Anterior cingulate cortex (tissue), 58 donors: ENCODE results near the gene HMX1.

Experiments
- DNase-seq, 58 donors: peaks; one replicate each; lab custom pipeline; 2025; lab: John Stamatoyannopoulos, UW

Gene HMX1

GRCh38 chr4:8830611-8831200 is 40.9 kb downstream of the HMX1 start:
- no peak for DNase-seq

- DNase-seq = no peak
Measured at GRCh38 chr4:8830056-8830455, 41.6 kb downstream of the HMX1 start.

DNA sequence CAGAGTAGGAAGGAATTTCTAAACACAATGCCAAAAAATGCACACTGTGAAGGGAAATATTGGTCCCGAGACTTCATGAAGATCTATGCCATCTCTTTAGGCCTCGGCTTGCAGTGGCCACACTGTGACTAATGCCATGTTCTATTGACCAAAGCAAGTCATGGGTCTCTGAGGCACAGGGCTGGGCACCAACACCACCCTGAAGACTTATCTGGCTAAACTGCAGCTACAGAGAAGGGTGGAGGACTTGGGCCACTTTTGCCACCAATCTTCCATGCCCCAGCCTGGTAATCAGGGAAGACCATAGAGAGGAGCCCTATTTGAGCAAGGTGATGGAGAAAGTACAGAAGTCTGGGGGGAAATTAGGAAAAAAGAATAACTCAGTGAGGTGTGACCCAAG is 42.1 kb downstream of the HMX1 start:
- DNase-seq = no peak

GRCh38 chr4:8828869-8829268 is 42.8 kb downstream of the HMX1 start:
- DNase-seq = no peak

DNA sequence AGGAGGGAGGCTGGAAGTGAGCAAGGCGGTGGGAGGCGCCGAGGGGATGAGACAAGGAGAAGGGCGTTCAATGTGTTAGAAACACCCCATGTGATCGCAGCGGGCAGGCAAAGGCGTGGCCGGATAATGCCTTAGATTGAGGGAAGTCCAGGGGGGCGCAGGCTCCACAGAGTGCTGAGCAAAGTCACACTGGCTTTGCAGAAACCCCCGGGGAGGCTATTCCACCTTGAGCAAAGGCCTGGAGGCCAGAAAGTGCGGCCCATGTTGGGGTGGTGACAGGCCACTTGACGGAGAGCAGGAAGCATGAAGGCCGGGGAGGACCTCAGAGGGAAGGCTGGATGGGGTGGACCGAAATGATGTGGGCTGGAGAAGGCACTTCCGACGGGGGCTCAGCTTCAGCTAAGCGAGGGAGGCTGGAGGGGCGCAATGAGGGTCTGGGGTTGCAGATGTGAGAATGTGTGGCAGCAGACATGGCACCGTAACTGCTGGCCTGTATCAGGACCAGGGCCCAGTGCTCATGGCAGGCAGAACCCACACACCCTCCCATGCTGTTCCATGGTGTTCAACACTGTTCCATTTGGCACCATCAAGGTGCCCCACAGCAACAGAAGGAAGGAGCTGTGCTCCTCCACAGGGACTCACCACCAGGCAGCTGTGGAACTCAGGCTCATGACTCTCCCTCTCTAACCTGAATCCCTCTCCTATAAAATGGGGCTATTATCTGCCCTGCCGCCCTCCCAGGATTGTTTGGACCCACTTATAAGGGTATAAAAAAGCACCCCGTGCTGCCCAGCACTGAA is 50.3 kb downstream of the HMX1 start:
- DNase-seq = no peak

DNA sequence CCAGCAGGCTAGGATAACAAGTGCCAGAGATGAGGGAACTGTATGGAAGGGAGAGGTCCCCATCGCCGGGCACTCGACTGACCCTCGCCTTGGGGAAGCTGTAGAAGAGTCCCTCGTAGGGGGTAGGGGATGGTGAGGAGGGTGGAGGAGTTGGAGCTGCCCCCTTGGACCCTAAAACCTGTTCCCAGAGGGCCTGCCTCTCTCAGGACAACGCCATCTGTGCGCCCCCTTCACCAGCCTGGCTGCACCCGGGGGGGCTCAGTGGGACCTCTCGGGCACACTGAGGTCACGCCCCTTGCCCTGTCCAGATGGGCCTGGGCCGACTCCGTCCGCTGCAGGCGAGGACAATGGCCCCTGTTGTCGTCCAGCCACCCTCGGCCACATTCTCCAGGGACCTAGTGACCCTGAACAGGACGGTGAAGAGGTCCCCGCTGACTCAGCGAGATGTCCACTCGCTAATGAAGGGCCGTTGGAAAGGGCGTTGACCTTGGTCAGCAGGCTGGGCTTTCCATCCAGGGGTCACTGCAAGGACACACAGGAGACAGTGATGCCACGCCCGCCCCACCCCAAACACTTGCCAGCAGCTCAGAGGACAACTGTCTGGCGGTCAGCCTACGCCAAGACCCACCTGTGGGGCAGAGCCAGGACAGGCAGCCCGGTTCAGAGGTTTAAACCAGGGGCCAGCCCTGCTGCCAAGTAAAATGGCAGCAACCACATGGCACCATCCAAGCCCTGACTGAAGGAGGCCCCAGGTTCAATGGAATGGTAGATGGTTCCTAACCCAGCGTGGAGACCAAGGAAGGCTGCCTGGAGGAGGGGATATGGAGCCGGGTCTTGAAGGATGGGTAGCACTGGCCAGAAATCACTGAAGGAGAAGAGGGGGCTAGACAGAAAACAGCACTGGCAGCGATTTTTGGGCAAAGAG is 51.2 kb downstream of the HMX1 start:
- no peak for DNase-seq

GRCh38 chr4:8819473-8820177 is 52.0 kb downstream of the HMX1 start:
- DNase-seq = no peak

DNA sequence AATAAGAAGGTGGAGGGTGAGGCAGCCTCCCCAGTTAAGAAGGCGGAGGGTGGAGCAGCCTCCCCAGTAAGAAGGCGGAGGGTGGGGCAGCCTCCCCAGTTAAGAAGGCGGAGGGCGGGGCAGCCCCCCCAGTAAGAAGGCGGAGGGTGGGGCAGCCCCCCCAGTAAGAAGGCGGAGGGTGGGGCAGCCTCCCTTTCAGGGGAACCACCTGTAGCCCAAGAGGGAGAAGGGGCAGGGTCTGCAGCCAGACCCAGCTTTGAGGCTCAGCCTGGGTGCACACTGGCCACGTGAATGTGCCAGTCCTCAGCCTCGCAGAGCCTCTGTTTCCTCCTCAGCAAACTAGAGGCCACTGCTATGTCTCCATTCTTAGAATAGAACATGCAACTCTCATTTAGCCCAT is 52.6 kb downstream of the HMX1 start:
- no peak for DNase-seq

GRCh38 chr4:8818063-8818881 is 53.4 kb downstream of the HMX1 start:
- no peak for DNase-seq

DNA sequence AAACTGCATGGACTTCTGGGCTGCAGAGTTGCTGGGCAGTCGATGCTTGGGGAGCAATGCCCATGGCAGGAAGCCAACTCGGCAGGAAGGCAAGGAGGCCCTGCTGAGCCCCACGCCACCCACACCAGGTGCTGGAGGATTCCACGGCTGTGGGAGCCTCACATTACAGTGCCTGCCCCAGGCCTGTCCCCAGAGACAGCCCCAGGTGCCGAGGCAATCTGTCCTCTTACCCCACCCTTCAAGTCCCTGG is 53.9 kb downstream of the HMX1 start:
- no peak for DNase-seq

GRCh38 chr4:8817096-8817812 is 54.4 kb downstream of the HMX1 start:
- no peak for DNase-seq
